KG1 (cell line): Measurements from ENCODE around the gene TMED10.
A peak's percentile ranks its signal among the peaks of the same experiment; 100 is the strongest.
"Not testable (repeated sequence)": the region's sequence is repeated elsewhere in the genome, so short reads cannot be mapped to it uniquely, and the experiment has no call there.

Experiments used
- DNase-seq: peaks from one replicate; lab custom pipeline; 2025; lab: John Stamatoyannopoulos, UW

Gene TMED10

GRCh38 chr14:75190023-75190422 is 13.6 kb upstream of the TMED10 start:
- no peak for DNase-seq

GRCh38 chr14:75188520-75189268 is 12.3 kb upstream of the TMED10 start:
- DNase-seq, result peak; percentile 65

- DNase-seq, result no peak
These were observed 11.7 kb upstream of the TMED10 start for GRCh38 chr14:75188086-75188485.

GRCh38 chr14:75186953-75187352 is 10.5 kb upstream of the TMED10 start:
- DNase-seq, result no peak

- DNase-seq, result no peak
These were observed 9.0 kb upstream of the TMED10 start for GRCh38 chr14:75185251-75186040.

GRCh38 chr14:75184492-75184891 is 8.1 kb upstream of the TMED10 start:
- no peak for DNase-seq

GRCh38 chr14:75184039-75184438 is 7.6 kb upstream of the TMED10 start:
- DNase-seq, result no peak

GRCh38 chr14:75183225-75183624 is 6.8 kb upstream of the TMED10 start:
- DNase-seq, result no peak

GRCh38 chr14:75182821-75183220 is 6.4 kb upstream of the TMED10 start:
- peak; percentile 17 for DNase-seq

GRCh38 chr14:75182163-75182562 is 5.8 kb upstream of the TMED10 start:
- DNase-seq, result not testable (repeated sequence)

- DNase-seq, result no peak
These were observed 5.1 kb upstream of the TMED10 start for GRCh38 chr14:75181293-75182062.

- no peak for DNase-seq
These were observed 703 bp downstream of the TMED10 start for GRCh38 chr14:75175677-75176141.

- no peak for DNase-seq
These were observed 2.3 kb downstream of the TMED10 start for GRCh38 chr14:75174066-75174465.

GRCh38 chr14:75170772-75171171 is 5.6 kb downstream of the TMED10 start:
- no peak for DNase-seq

- DNase-seq, result no peak
These were observed 7.7 kb downstream of the TMED10 start for GRCh38 chr14:75168586-75169335.

GRCh38 chr14:75167325-75167724 is 9.1 kb downstream of the TMED10 start:
- no peak for DNase-seq

- DNase-seq, result no peak
These were observed 10.6 kb downstream of the TMED10 start for GRCh38 chr14:75165586-75166391.

GRCh38 chr14:75164809-75165208 is 11.6 kb downstream of the TMED10 start:
- no peak for DNase-seq

- DNase-seq, result no peak
These were observed 12.7 kb downstream of the TMED10 start for GRCh38 chr14:75163677-75164076.

- DNase-seq, result no peak
These were observed 13.8 kb downstream of the TMED10 start for GRCh38 chr14:75162631-75163030.
